ENCODE data around the gene PTPRN2. TPM values are rescaled to one million over a fixed set of nuclear protein-coding genes. Genes with fewer than 3 reads are reported as not detected.

PTPRN2 gene
- total and polyA plus RNA-seq, 2 of the 8 experiments (the other 6 are each of a cell fraction or from before 2014, with no cell fraction given) = 2.6 to 4.5 TPM

- Histone ChIP-seq H3K27ac (ENCODE audit: low read depth, low read length) (no peak overlapping the region), H2AFZ (ENCODE audit: low read length) (no peak overlapping the region), H3K36me3 (ENCODE audit: control insufficient read depth in 2 of 4, insufficient read depth in 4 of 4, low read length in 3 of 4) (no peaks in the 10 kb centered on the region), H3K23me2 (ENCODE audit: low read depth, low read length) (peaks cover 7% of the 10 kb centered on the region; the same call in 1 of the 2 replicates), H4K20me1 (replicated peaks in 1 of 2; ENCODE audit: control insufficient read depth in 1 of 2, insufficient read depth in 2 of 2, low read length in 2 of 2) (no peaks in the 10 kb centered on the region), H2BK120ac (replicated peaks; ENCODE audit: low read depth, low read length) (no peak overlapping the region), H4K5ac (ENCODE audit: insufficient read length, low read depth, low read length) (no peak overlapping the region), H3K56ac (replicated peaks; ENCODE audit: insufficient read length, low read depth, low read length) (no peak overlapping the region), H2AK5ac (ENCODE audit: low read depth, low read length) (no peak overlapping the region), H3K4me2 (ENCODE audit: insufficient read depth in 1 of 2, low read depth in 2 of 2, low read length in 2 of 2) (no peak overlapping the region), H3K79me2 (ENCODE audit: control insufficient read depth in 1 of 2, insufficient read depth in 2 of 2, low read length in 2 of 2) (no peaks in the 10 kb centered on the region), H3K4me1 (replicated peaks in 1 of 4; ENCODE audit: control insufficient read depth in 3 of 4, insufficient read depth in 4 of 4, low read length in 3 of 4) (peaks cover 0 to 3% (median 0%) of the 10 kb centered on the region in 4 experiments; a peak in 1 of 7 replicates), H2BK12ac (ENCODE audit: low read depth, low read length) (no peak overlapping the region), H4K8ac (ENCODE audit: extremely low read depth, insufficient read depth, low read length) (no peak overlapping the region), H3K4ac (replicated peaks; ENCODE audit: insufficient read length, low read depth, low read length) (no peak overlapping the region), H2BK15ac (ENCODE audit: low read length) (no peak overlapping the region), H3K9ac (replicated peaks in 1 of 4; ENCODE audit: extremely low read depth in 1 of 4, low read depth in 3 of 4, low read length in 3 of 4) (no peak overlapping the region), H3K79me1 (ENCODE audit: low read depth, low read length) (no peaks in the 10 kb centered on the region), H3K27me3 (replicated peaks in 1 of 4; ENCODE audit: control insufficient read depth in 3 of 4, extremely low read depth in 1 of 4, insufficient read depth in 3 of 4, low read length in 3 of 4) (no peaks in the 10 kb centered on the region), H3K18ac (ENCODE audit: extremely low read depth, low read length) (no peak overlapping the region), H3K9me3 (ENCODE audit: insufficient read depth in 2 of 2, low read depth in 1 of 2, low read length in 1 of 2) (peaks cover 33 to 72% of the 10 kb centered on the region in 2 experiments; a peak in 3 of 4 replicates), H4K91ac (replicated peaks; ENCODE audit: insufficient read length, low read length) (no peak overlapping the region), H2BK5ac (ENCODE audit: low read depth, low read length) (no peak overlapping the region), H3K4me3 (ENCODE audit: extremely low read depth in 1 of 4, insufficient read depth in 2 of 4, low read depth in 3 of 4, low read length in 4 of 4) (no peak overlapping the region), H3K14ac (ENCODE audit: insufficient read length) (no peak overlapping the region), H2BK20ac (ENCODE audit: low read length) (no peak overlapping the region), H3K23ac (ENCODE audit: insufficient read length) (no peak overlapping the region)
- WGBS, 2 experiments (ENCODE audit: extremely low coverage in 1 of 2, insufficient coverage in 1 of 2, insufficient read length in 1 of 2, insufficient replicate concordance in 2 of 2, low coverage in 1 of 2, low lambda C conversion rate in 2 of 2, missing lambda C conversion rate in 1 of 2) = 83% methylated on average over 2 of the region's 2 CpGs; no CpG with 5 or more reads in 1 of the 2 experiments
- FAIRE-seq (no peak), DNase-seq (ENCODE audit: low read depth in 1 of 2, low spot score in 2 of 2) (peak in 1 of 2 experiments; percentile 10)
- ChIA-PET POLR2A (ENCODE audit: partially characterized antibody) (no interaction called here), CTCF (ENCODE audit: partially characterized antibody) (no interaction called here)
- TF ChIP-seq KDM5A (IDR thresholded peaks at IDR 0.05; ENCODE audit: low read length) = no peak
- TF ChIP-seq SAP30 (IDR thresholded peaks at IDR 0.05; ENCODE audit: insufficient read depth, insufficient replicate concordance, low read length) = no peak
- TF ChIP-seq NRF1 (IDR thresholded peaks at IDR 0.05; ENCODE audit: low read depth, low read length) = no peak
- no peak for TF ChIP-seq CBX5 (IDR thresholded peaks at IDR 0.05; ENCODE audit: low read depth, low read length)
- no peak for TF ChIP-seq SP4 (IDR thresholded peaks at IDR 0.05; ENCODE audit: low read length)
- no peak for TF ChIP-seq ATF2 (IDR thresholded peaks at IDR 0.05; ENCODE audit: low read length)
- no peak for TF ChIP-seq SIX5 (IDR thresholded peaks at IDR 0.05; ENCODE audit: low read depth, low read length)
- TF ChIP-seq HDAC6 (IDR thresholded peaks at IDR 0.05; ENCODE audit: low read depth, low read length) = no peak
- no peak for TF ChIP-seq BCL11A (IDR thresholded peaks at IDR 0.05; ENCODE audit: low read depth in 2 of 2, low read length in 2 of 2)
These were observed 479.8 kb downstream of the PTPRN2 start for GRCh38 chr7:158107806-158108205.

All from H1 (cell line).